ENCODE measurements around the gene SYT17. TPM values are rescaled to one million over a fixed set of nuclear protein-coding genes. Genes with fewer than 3 reads are reported as not detected.

SYT17 gene
- total RNA-seq, 2 donors from 2014 or later: 1.8 to 1.9 TPM

DNA sequence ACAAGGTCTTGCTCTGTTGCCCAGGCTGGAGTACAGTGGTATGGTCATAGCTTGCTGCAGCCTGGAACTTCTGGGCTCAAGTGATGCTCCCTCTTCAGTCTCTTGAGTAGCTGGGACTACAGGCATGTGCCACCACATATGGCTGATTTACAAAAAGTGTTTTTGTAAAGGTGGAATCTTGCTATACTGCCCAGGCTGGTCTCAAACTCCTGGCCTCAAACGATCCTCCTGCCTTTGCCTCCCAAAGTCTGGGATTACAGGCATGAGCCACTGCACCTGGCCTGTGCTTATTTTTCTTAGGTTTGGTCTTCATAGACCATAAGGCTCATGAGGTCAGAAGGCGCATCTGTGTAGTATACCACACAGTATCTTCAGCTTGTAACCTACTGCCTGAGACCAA is 122.8 kb downstream of the SYT17 start:
- ATAC-seq (ENCODE audit: insufficient number of reproducible peaks, low FRiP score, low read depth): no peak
- no peaks in the 10 kb centered on the region for H3K4me1 ChIP-seq (ENCODE audit: control insufficient read depth in 1 of 2, low read depth in 2 of 2)
- TF ChIP-seq, protein P1, sequence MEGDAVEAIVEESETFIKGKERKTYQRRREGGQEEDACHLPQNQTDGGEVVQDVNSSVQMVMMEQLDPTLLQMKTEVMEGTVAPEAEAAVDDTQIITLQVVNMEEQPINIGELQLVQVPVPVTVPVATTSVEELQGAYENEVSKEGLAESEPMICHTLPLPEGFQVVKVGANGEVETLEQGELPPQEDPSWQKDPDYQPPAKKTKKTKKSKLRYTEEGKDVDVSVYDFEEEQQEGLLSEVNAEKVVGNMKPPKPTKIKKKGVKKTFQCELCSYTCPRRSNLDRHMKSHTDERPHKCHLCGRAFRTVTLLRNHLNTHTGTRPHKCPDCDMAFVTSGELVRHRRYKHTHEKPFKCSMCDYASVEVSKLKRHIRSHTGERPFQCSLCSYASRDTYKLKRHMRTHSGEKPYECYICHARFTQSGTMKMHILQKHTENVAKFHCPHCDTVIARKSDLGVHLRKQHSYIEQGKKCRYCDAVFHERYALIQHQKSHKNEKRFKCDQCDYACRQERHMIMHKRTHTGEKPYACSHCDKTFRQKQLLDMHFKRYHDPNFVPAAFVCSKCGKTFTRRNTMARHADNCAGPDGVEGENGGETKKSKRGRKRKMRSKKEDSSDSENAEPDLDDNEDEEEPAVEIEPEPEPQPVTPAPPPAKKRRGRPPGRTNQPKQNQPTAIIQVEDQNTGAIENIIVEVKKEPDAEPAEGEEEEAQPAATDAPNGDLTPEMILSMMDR (IDR thresholded peaks at IDR 0.05): no peak
- no peak overlapping the region for H3K27ac ChIP-seq
- no peaks in the 10 kb centered on the region for H3K27me3 ChIP-seq (replicated peaks; ENCODE audit: insufficient read depth)
- no peak for DNase-seq (ENCODE audit: low spot score)
- no peaks in the 10 kb centered on the region for H3K9me3 ChIP-seq
- no peak overlapping the region for H3K4me3 ChIP-seq
- no peaks in the 10 kb centered on the region for H3K36me3 ChIP-seq

DNA sequence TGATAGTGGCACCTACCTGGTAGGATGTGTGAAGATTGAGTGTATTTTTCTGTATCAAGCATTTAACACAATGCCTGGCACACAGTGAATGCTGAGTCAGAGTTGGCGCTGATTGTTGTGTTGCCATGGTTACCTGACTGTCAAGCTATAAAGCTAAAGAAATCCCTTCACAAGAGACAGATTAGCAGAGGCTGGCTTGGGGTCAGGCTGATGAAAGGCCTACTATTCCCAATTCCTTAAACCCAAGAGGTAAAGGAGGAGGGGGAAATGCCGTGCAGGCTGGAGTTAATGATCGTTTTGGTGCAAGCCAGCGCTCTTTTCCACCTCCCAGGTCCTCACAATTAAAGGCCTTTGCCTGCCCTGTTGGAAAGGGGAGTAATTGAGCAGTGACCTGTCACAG is 123.4 kb downstream of the SYT17 start:
- no peaks in the 10 kb centered on the region for H3K9me3 ChIP-seq
- H3K36me3 ChIP-seq: no peaks in the 10 kb centered on the region
- H3K4me3 ChIP-seq: no peak overlapping the region
- H3K27ac ChIP-seq: no peak overlapping the region
- H3K27me3 ChIP-seq (replicated peaks; ENCODE audit: insufficient read depth): no peaks in the 10 kb centered on the region
- TF ChIP-seq, protein P1 (IDR thresholded peaks at IDR 0.05): no peak
- DNase-seq (ENCODE audit: low spot score) (no peak), ATAC-seq (ENCODE audit: insufficient number of reproducible peaks, low FRiP score, low read depth) (no peak)
- no peaks in the 10 kb centered on the region for H3K4me1 ChIP-seq (ENCODE audit: control insufficient read depth in 1 of 2, low read depth in 2 of 2)

DNA sequence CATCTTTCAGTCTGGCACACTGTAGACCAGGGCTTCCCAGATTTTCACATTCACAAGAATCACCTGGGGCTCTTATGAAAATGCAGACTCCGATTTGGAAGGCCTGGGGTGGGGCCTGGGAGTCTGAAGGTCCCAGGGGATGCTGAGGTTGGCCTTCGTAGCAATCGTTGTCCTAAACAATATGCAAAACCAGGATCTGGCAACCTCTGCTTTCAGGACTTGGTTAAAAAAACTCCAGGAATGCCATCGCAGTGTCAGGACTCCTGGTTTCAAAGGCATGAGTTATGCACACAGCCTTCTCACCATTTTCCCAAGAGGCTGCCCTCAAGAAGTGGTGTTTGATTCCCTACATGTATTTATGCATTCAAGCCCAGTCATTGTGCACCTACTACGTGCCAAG is 124.1 kb downstream of the SYT17 start:
- Histone ChIP-seq H3K9me3 (no peaks in the 10 kb centered on the region), H3K4me3 (no peak overlapping the region), H3K4me1 (ENCODE audit: control insufficient read depth in 1 of 2, low read depth in 2 of 2) (no peaks in the 10 kb centered on the region), H3K27ac (no peak overlapping the region), H3K36me3 (no peaks in the 10 kb centered on the region), H3K27me3 (replicated peaks; ENCODE audit: insufficient read depth) (no peaks in the 10 kb centered on the region)
- TF ChIP-seq, protein P1 (IDR thresholded peaks at IDR 0.05): no peak
- DNase-seq (ENCODE audit: low spot score): no peak
- ATAC-seq (ENCODE audit: insufficient number of reproducible peaks, low FRiP score, low read depth): no peak

DNA sequence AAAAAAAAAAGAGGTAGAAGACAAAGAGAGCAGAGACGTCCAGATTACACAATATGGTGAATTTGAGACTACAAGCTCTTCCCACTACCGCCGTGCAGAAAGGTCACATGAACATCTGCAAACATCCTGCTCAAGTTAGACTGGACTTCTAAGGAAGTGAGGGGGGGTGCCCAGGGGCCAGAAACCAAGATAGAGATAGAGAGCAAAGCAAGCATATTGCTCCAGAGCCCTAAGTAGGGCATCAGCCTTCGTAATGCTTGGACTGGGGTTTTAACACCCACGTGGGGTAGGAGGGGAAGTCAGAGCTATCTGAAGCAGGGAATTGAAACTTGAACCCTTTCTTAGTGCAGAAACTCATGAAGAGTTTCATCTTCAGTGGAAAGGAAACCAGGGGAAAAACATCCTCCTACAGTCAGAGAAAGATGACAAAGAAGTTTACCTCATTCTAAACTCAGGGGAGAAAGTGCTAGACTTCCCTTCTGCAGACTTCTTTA is 126.2 kb downstream of the SYT17 start:
- Histone ChIP-seq H3K9me3 (no peaks in the 10 kb centered on the region), H3K27me3 (replicated peaks; ENCODE audit: insufficient read depth) (no peaks in the 10 kb centered on the region), H3K4me1 (ENCODE audit: control insufficient read depth in 1 of 2, low read depth in 2 of 2) (no peaks in the 10 kb centered on the region), H3K27ac (no peak overlapping the region), H3K36me3 (no peaks in the 10 kb centered on the region), H3K4me3 (no peak overlapping the region)
- DNase-seq (ENCODE audit: low spot score) (no peak), ATAC-seq (ENCODE audit: insufficient number of reproducible peaks, low FRiP score, low read depth) (no peak)
- TF ChIP-seq, protein P1 (IDR thresholded peaks at IDR 0.05): no peak

DNA sequence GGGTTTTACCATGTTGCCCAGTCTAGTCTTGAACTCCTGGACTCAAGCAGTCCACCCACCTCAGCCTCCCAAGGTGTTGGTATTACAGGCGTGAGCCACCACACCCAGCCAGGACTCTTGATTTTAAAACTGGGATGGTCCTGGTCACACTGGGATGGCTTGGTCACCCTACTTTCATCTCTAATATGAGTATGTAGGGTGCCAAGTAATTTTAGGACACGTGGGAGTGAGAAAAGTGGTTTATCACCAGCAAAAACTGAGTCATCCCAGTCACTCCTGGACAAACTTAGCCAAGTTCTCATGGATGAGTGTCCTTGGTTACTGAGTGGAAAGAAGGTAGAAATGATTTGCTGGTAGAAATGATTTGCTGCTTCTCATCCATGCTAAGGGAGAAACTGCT is 127.4 kb downstream of the SYT17 start:
- Histone ChIP-seq H3K4me1 (ENCODE audit: control insufficient read depth in 1 of 2, low read depth in 2 of 2) (no peaks in the 10 kb centered on the region), H3K27ac (no peak overlapping the region), H3K4me3 (no peak overlapping the region), H3K27me3 (replicated peaks; ENCODE audit: insufficient read depth) (no peaks in the 10 kb centered on the region), H3K36me3 (no peaks in the 10 kb centered on the region), H3K9me3 (no peaks in the 10 kb centered on the region)
- TF ChIP-seq, protein P1 (IDR thresholded peaks at IDR 0.05): no peak
- ATAC-seq (ENCODE audit: insufficient number of reproducible peaks, low FRiP score, low read depth): no peak
- no peak for DNase-seq (ENCODE audit: low spot score)

Measured in thoracic aorta (tissue), 2 donors.